DOHH2 (cell line): ENCODE data around the gene GATAD1.
"Not testable (repeated sequence)": the region's sequence is repeated elsewhere in the genome, so short reads cannot be mapped to it uniquely, and the experiment has no call there.

Experiments used
- H3F3A ChIP-seq: fragments of 200-600 bp; sonication (generic), shearing (Covaris generic); 2 replicates; pipeline ENCODE4 v1.6.0; 2016; ENCODE audit warnings: antibody characterized with exemption, mild to moderate bottlenecking; ENCODE audit not compliant: control insufficient read depth, insufficient read depth
- H3K27ac ChIP-seq: fragments of 200-600 bp; sonication (generic); 2 replicates; pipeline ENCODE4 v1.5.1; 2014; ENCODE audit warnings: low read depth, mild to moderate bottlenecking, low read length, moderate library complexity
- H3K27me3 ChIP-seq: fragments of 200-600 bp; sonication (generic); 2 replicates; pipeline ENCODE4 v1.6.1; 2014; ENCODE audit warnings: mild to moderate bottlenecking, low read length, mixed read lengths; ENCODE audit not compliant: control insufficient read depth
- H3K36me3 ChIP-seq: fragments of 200-600 bp; sonication (generic); 2 replicates; pipeline ENCODE4 v1.6.1; 2014; ENCODE audit warnings: mild to moderate bottlenecking, low read length, moderate library complexity, mixed read lengths; ENCODE audit not compliant: control insufficient read depth
- H3K4me1 ChIP-seq: fragments of 200-600 bp; sonication (generic); 2 replicates; pipeline ENCODE4 v1.6.1; 2014; ENCODE audit warnings: mild to moderate bottlenecking, low read length, mixed read lengths; ENCODE audit not compliant: control insufficient read depth
- H3K4me2 ChIP-seq: fragments of 200-600 bp; sonication (generic); 2 replicates; pipeline ENCODE4 v1.6.0; 2014; ENCODE audit warnings: mild to moderate bottlenecking, low read length, moderate library complexity
- H3K4me3 ChIP-seq: fragments of 200-600 bp; sonication (generic); 2 replicates; pipeline ENCODE4 v1.5.1; 2014; ENCODE audit warnings: mild to moderate bottlenecking, low read length, mixed read lengths
- H3K79me2 ChIP-seq: fragments of 200-600 bp; sonication (generic); 2 replicates; pipeline ENCODE4 v1.6.1; 2014; ENCODE audit warnings: mild to moderate bottlenecking, low read length, mixed read lengths; ENCODE audit not compliant: control insufficient read depth
- H3K9me2 ChIP-seq: fragments of 200-600 bp; sonication (generic); replicated peaks from 2 replicates; pipeline ENCODE4 v1.6.1; 2014; ENCODE audit warnings: mild to moderate bottlenecking, low read length, mixed read lengths; ENCODE audit not compliant: control insufficient read depth
- H3K9me3 ChIP-seq: fragments of 200-600 bp; sonication (generic); 2 replicates; pipeline ENCODE4 v1.6.1; 2014; ENCODE audit warnings: antibody characterized with exemption, low read length, mixed read lengths; ENCODE audit not compliant: control insufficient read depth, insufficient read depth
- H4K20me1 ChIP-seq: fragments of 200-600 bp; sonication (generic); 2 replicates; pipeline ENCODE4 v1.6.0; 2014; ENCODE audit warnings: low read depth, mild to moderate bottlenecking, antibody characterized with exemption, low read length, moderate library complexity; ENCODE audit not compliant: control insufficient read depth, insufficient read depth
- CTCF ChIP-seq: fragments of 200-600 bp; sonication (generic); IDR thresholded peaks from one replicate; pipeline ENCODE4 v1.5.1; 2014; ENCODE audit warnings: antibody characterized with exemption, mild to moderate bottlenecking, low read depth, low read length; ENCODE audit not compliant: poor library complexity, severe bottlenecking
- EZH2phosphoT487 ChIP-seq: fragments of 200-600 bp; sonication (generic); IDR thresholded peaks from 2 replicates; pipeline ENCODE4 v1.6.1; 2017; ENCODE audit warnings: borderline replicate concordance, mild to moderate bottlenecking, antibody characterized with exemption, low read length, moderate library complexity, mixed read lengths

The GATAD1 gene

GRCh38 chr7:92435542-92435941, 11.7 kb upstream of the GATAD1 start:
- Histone ChIP-seq H3K27me3 (peaks cover 17% of the 10 kb centered on the region), H3K4me1 (no peaks in the 10 kb centered on the region), H3K9me2 (no peaks in the 10 kb centered on the region), H3K36me3 (no peaks in the 10 kb centered on the region), H3K79me2 (no peaks in the 10 kb centered on the region), H3K4me2 (no peak overlapping the region), H3K4me3 (no peak overlapping the region), H3F3A (no peaks in the 10 kb centered on the region), H4K20me1 (no peaks in the 10 kb centered on the region), H3K9me3 (no peaks in the 10 kb centered on the region), H3K27ac (no peak overlapping the region)
- TF ChIP-seq EZH2phosphoT487 (no peak), CTCF (no peak)

GRCh38 chr7:92436612-92437445, 10.5 kb upstream of the GATAD1 start:
- no peaks in the 10 kb centered on the region for H3K4me1 ChIP-seq
- H3K9me2 ChIP-seq: no peaks in the 10 kb centered on the region
- no peak overlapping the region for H3K4me2 ChIP-seq
- no peaks in the 10 kb centered on the region for H3K36me3 ChIP-seq
- no peaks in the 10 kb centered on the region for H3K9me3 ChIP-seq
- no peaks in the 10 kb centered on the region for H3F3A ChIP-seq
- H3K79me2 ChIP-seq: no peaks in the 10 kb centered on the region
- H4K20me1 ChIP-seq: no peaks in the 10 kb centered on the region
- TF ChIP-seq CTCF (no peak), EZH2phosphoT487 (no peak)
- no peak overlapping the region for H3K27ac ChIP-seq
- H3K4me3 ChIP-seq: no peak overlapping the region
- peaks cover 17% of the 10 kb centered on the region for H3K27me3 ChIP-seq

- H3K9me2 ChIP-seq: no peaks in the 10 kb centered on the region
- no peaks in the 10 kb centered on the region for H3K79me2 ChIP-seq
- H3K4me3 ChIP-seq: no peak overlapping the region
- H3F3A ChIP-seq: no peaks in the 10 kb centered on the region
- no peak overlapping the region for H3K27ac ChIP-seq
- no peaks in the 10 kb centered on the region for H3K9me3 ChIP-seq
- no peaks in the 10 kb centered on the region for H3K4me1 ChIP-seq
- no peak overlapping the region for H3K4me2 ChIP-seq
- no peak for TF ChIP-seq EZH2phosphoT487
- TF ChIP-seq CTCF: no peak
- H3K36me3 ChIP-seq: no peaks in the 10 kb centered on the region
- peaks cover 17% of the 10 kb centered on the region for H3K27me3 ChIP-seq
- H4K20me1 ChIP-seq: no peaks in the 10 kb centered on the region
Observed at GRCh38 chr7:92437956-92438491, 9.3 kb upstream of the GATAD1 start.

- not testable (repeated sequence) for H3K79me2 ChIP-seq, H4K20me1 ChIP-seq, H3K4me2 ChIP-seq
Observed at GRCh38 chr7:92442720-92443119, 4.6 kb upstream of the GATAD1 start.

More at GRCh38 chr7:92442720-92443119, 4.6 kb upstream of the GATAD1 start:
- H3K27ac ChIP-seq, H3K4me3 ChIP-seq, H3K9me3 ChIP-seq, H3K9me2 ChIP-seq, H3K4me1 ChIP-seq, H3F3A ChIP-seq, H3K36me3 ChIP-seq: not testable (repeated sequence)
- H3K27me3 ChIP-seq: peaks cover 17% of the 10 kb centered on the region
